GM18499 (cell line): ENCODE measurements around the gene GAK.

Source experiments
- ATAC-seq: cut with Tn5 transposase; IDR thresholded peaks from one replicate; pipeline ENCODE4 v1.9.1; 2021; ENCODE audit warnings: moderate number of reproducible peaks; ENCODE audit not compliant: insufficient read depth, unreplicated experiment

GAK gene

GRCh38 chr4:965048-965765 lies 33.1 kb upstream of the GAK start:
- no peak for ATAC-seq

- no peak for ATAC-seq
These were observed 32.4 kb upstream of the GAK start for GRCh38 chr4:964346-965025.

GRCh38 chr4:963276-964225 lies 31.4 kb upstream of the GAK start:
- no peak for ATAC-seq

- no peak for ATAC-seq
These were observed 30.4 kb upstream of the GAK start for GRCh38 chr4:962231-963208.

GRCh38 chr4:961351-962230 lies 29.5 kb upstream of the GAK start:
- no peak for ATAC-seq

- no peak for ATAC-seq
These were observed 28.7 kb upstream of the GAK start for GRCh38 chr4:960636-961350.

GRCh38 chr4:960140-960635 lies 28.1 kb upstream of the GAK start:
- no peak for ATAC-seq

- ATAC-seq = no peak
These were observed 27.4 kb upstream of the GAK start for GRCh38 chr4:959338-960139.

GRCh38 chr4:958696-959337 lies 26.7 kb upstream of the GAK start:
- ATAC-seq = no peak

GRCh38 chr4:958314-958665 lies 26.2 kb upstream of the GAK start:
- no peak for ATAC-seq

GRCh38 chr4:957581-958313 lies 25.6 kb upstream of the GAK start:
- no peak for ATAC-seq

- no peak for ATAC-seq
These were observed 25.1 kb upstream of the GAK start for GRCh38 chr4:957231-957580.

- ATAC-seq = no peak
These were observed 24.6 kb upstream of the GAK start for GRCh38 chr4:956531-957230.

GRCh38 chr4:955931-956381 lies 23.8 kb upstream of the GAK start:
- no peak for ATAC-seq

- no peak for ATAC-seq
These were observed 23.2 kb upstream of the GAK start for GRCh38 chr4:955161-955921.
